HG02623 (cell line): ENCODE measurements around the gene PFKFB2.

ENCODE experiments used
- ATAC-seq: cut with Tn5 transposase; IDR thresholded peaks from one replicate; pipeline ENCODE4 v1.9.1; 2021; ENCODE audit warnings: moderate library complexity; ENCODE audit not compliant: unreplicated experiment

The PFKFB2 gene

GRCh38 chr1:207063014-207063413 is 9.9 kb downstream of the PFKFB2 start:
- ATAC-seq = no peak

GRCh38 chr1:207064561-207064960 is 11.5 kb downstream of the PFKFB2 start:
- ATAC-seq = no peak

GRCh38 chr1:207067185-207067584 is 14.1 kb downstream of the PFKFB2 start:
- ATAC-seq = no peak

- no peak for ATAC-seq
Measured at GRCh38 chr1:207067665-207068064, 14.6 kb downstream of the PFKFB2 start.

GRCh38 chr1:207069061-207069460 is 16.0 kb downstream of the PFKFB2 start:
- no peak for ATAC-seq

GRCh38 chr1:207069858-207070506 is 16.9 kb downstream of the PFKFB2 start:
- ATAC-seq = no peak

GRCh38 chr1:207070811-207071210 is 17.7 kb downstream of the PFKFB2 start:
- no peak for ATAC-seq

- no peak for ATAC-seq
Measured at GRCh38 chr1:207071426-207071825, 18.4 kb downstream of the PFKFB2 start.

- no peak for ATAC-seq
Measured at GRCh38 chr1:207072233-207072632, 19.2 kb downstream of the PFKFB2 start.

- ATAC-seq = no peak
Measured at GRCh38 chr1:207073906-207074820, 21.1 kb downstream of the PFKFB2 start.

GRCh38 chr1:207076181-207076955 is 23.3 kb downstream of the PFKFB2 start:
- no peak for ATAC-seq

GRCh38 chr1:207077012-207077411 is 23.9 kb downstream of the PFKFB2 start:
- no peak for ATAC-seq

GRCh38 chr1:207077470-207078377 is 24.6 kb downstream of the PFKFB2 start:
- ATAC-seq = no peak

GRCh38 chr1:207078578-207079132 is 25.6 kb downstream of the PFKFB2 start:
- no peak for ATAC-seq

- ATAC-seq = no peak
Measured at GRCh38 chr1:207079706-207080241, 26.7 kb downstream of the PFKFB2 start.

GRCh38 chr1:207081088-207081487 is 28.0 kb downstream of the PFKFB2 start:
- ATAC-seq = no peak

GRCh38 chr1:207081806-207082205 is 28.7 kb downstream of the PFKFB2 start:
- ATAC-seq = no peak

GRCh38 chr1:207084232-207084631 is 31.2 kb downstream of the PFKFB2 start:
- ATAC-seq = no peak

GRCh38 chr1:207084701-207085180 is 31.7 kb downstream of the PFKFB2 start:
- no peak for ATAC-seq

- ATAC-seq = no peak
Measured at GRCh38 chr1:207085887-207086286, 32.8 kb downstream of the PFKFB2 start.
